ENCODE results near the gene ZNF638.

GRCh38 chr2:71474744-71475397 lies 143.3 kb downstream of the ZNF638 start:
- TF ChIP-seq SMC3 (IDR thresholded peaks at IDR 0.05; ENCODE audit: low read depth, low read length) (no peak), POLR2A (IDR thresholded peaks at IDR 0.05; ENCODE audit: low read depth, low read length) (no peak), USF2 (IDR thresholded peaks at IDR 0.05; ENCODE audit: low read depth, low read length) (no peak), CTCF (conservative IDR thresholded peaks at IDR 0.05; ENCODE audit: low read depth, low read length) (no peak), CHD1 (IDR thresholded peaks at IDR 0.05; ENCODE audit: low read depth, low read length) (no peak), CEBPB (IDR thresholded peaks at IDR 0.05; ENCODE audit: low read depth, low read length) (no peak), BHLHE40 (IDR thresholded peaks at IDR 0.05; ENCODE audit: low read depth, low read length) (no peak), RCOR1 (IDR thresholded peaks at IDR 0.05; ENCODE audit: insufficient replicate concordance, low read length) (no peak), RFX5 (IDR thresholded peaks at IDR 0.05; ENCODE audit: low read depth, low read length) (no peak), MAFK (IDR thresholded peaks at IDR 0.05; ENCODE audit: low read depth, low read length) (no peak), NFE2L2 (IDR thresholded peaks at IDR 0.05; ENCODE audit: low read depth, low read length) (no peak)

All from IMR-90 (cell line).